Measurements from ENCODE around the gene ACADVL. TPM values are rescaled to one million over a fixed set of nuclear protein-coding genes. Genes with fewer than 3 reads are reported as not detected.

Gene ACADVL
- total RNA-seq, 1 experiment from 2014 or later: 306 TPM

- DNase-seq (ENCODE audit: low read depth): no peak
Observed at GRCh38 chr17:7216242-7217112, 3.3 kb upstream of the ACADVL start.

- DNase-seq (ENCODE audit: low read depth): peak; percentile 61
Observed at GRCh38 chr17:7217113-7217987, 2.4 kb upstream of the ACADVL start.

GRCh38 chr17:7218166-7218565, 1.6 kb upstream of the ACADVL start:
- DNase-seq (ENCODE audit: low read depth): no peak

- DNase-seq (ENCODE audit: low read depth): no peak
Observed at GRCh38 chr17:7218758-7219157, 980 bp upstream of the ACADVL start.

GRCh38 chr17:7219229-7219811, 418 bp upstream of the ACADVL start:
- DNase-seq (ENCODE audit: low read depth): no peak

GRCh38 chr17:7220593-7221277, 997 bp downstream of the ACADVL start:
- peak; percentile 71 for DNase-seq (ENCODE audit: low read depth)

- DNase-seq (ENCODE audit: low read depth): no peak
Observed at GRCh38 chr17:7221278-7222092, 1.7 kb downstream of the ACADVL start.

- DNase-seq (ENCODE audit: low read depth): no peak
Observed at GRCh38 chr17:7222093-7222971, 2.6 kb downstream of the ACADVL start.

- DNase-seq (ENCODE audit: low read depth): no peak
Observed at GRCh38 chr17:7222972-7223292, 3.2 kb downstream of the ACADVL start.

GRCh38 chr17:7223375-7223774, 3.6 kb downstream of the ACADVL start:
- DNase-seq (ENCODE audit: low read depth): no peak

- DNase-seq (ENCODE audit: low read depth): no peak
Observed at GRCh38 chr17:7224110-7224509, 4.4 kb downstream of the ACADVL start.

GRCh38 chr17:7224661-7225111, 4.9 kb downstream of the ACADVL start:
- no peak for DNase-seq (ENCODE audit: low read depth)

- no peak for DNase-seq (ENCODE audit: low read depth)
Observed at GRCh38 chr17:7225711-7226331, 6.1 kb downstream of the ACADVL start.

GRCh38 chr17:7226721-7227710, 7.3 kb downstream of the ACADVL start:
- DNase-seq (ENCODE audit: low read depth): no peak

- no peak for DNase-seq (ENCODE audit: low read depth)
Observed at GRCh38 chr17:7228920-7229319, 9.2 kb downstream of the ACADVL start.

- no peak for DNase-seq (ENCODE audit: low read depth)
Observed at GRCh38 chr17:7229504-7229903, 9.8 kb downstream of the ACADVL start.

GRCh38 chr17:7232114-7232513, 12.4 kb downstream of the ACADVL start:
- no peak for DNase-seq (ENCODE audit: low read depth)

GRCh38 chr17:7233701-7234082, 14.0 kb downstream of the ACADVL start:
- DNase-seq (ENCODE audit: low read depth): no peak

All from Daoy (cell line).